Esophagus muscularis mucosa (tissue), 4 donors: Measurements from ENCODE around the gene GARIN5B. TPM values are rescaled to one million over a fixed set of nuclear protein-coding genes. Genes with fewer than 3 reads are reported as not detected.

ENCODE experiments used
- DNase-seq: peaks from one replicate; pipeline ENCODE4 v3.0.0-alpha.2; 2017; ENCODE audit errors: extremely low spot score
- H3K27ac ChIP-seq, 4 donors: fragments of 200-600 bp; sonication (generic); replicated peaks in 1 of 4; 1 replicate in 3 of 4; 2 replicates in 1 of 4; pipeline ENCODE4 v1.5.1; 2016 to 2019; ENCODE audit warnings: mild to moderate bottlenecking in 1 of 4
- H3K27me3 ChIP-seq, 4 donors: fragments of 200-600 bp; sonication (generic); one replicate each; pipeline versions ENCODE4 v1.5.1 to v1.6.0; 2016 to 2019
- H3K36me3 ChIP-seq, 4 donors: fragments of 200-600 bp; sonication (generic); one replicate each; pipeline ENCODE4 v1.5.1; 2016 to 2019
- H3K4me1 ChIP-seq, 4 donors: fragments of 200-600 bp; sonication (generic); one replicate each; pipeline ENCODE4 v1.5.1; 2016 to 2019
- H3K4me3 ChIP-seq, 4 donors: fragments of 200-600 bp; sonication (generic); 1 replicate in 2 of 4; 2 replicates in 2 of 4; pipeline ENCODE4 v1.5.1; 2016 to 2019; ENCODE audit warnings: mild to moderate bottlenecking in 4 of 4, moderate library complexity in 1 of 4
- H3K9me3 ChIP-seq, 4 donors: fragments of 200-600 bp; sonication (generic); 1 replicate in 3 of 4; 2 replicates in 1 of 4; pipeline ENCODE4 v1.5.1; 2016 to 2019
- EP300 ChIP-seq: sonication (generic); formaldehyde crosslinking; IDR thresholded peaks from one replicate; pipeline ENCODE4 v1.6.1; 2017; ENCODE audit warnings: antibody characterized with exemption
- POLR2A ChIP-seq: fragments of 450-650 bp; IDR thresholded peaks from one replicate; pipeline ENCODE4 v1.6.1; 2017; ENCODE audit warnings: antibody characterized with exemption, moderate library complexity, mild to moderate bottlenecking, low read depth
- POLR2AphosphoS5 ChIP-seq, 2 donors: sonication (generic); formaldehyde crosslinking; IDR thresholded peaks; one replicate each; pipeline ENCODE4 v1.6.1; 2017; ENCODE audit warnings: antibody characterized with exemption in 2 of 2
- WGBS: methylation state at CpG from one replicate; pipeline ENCODE4 v1.1.5; 2018; 5-methylcytosine and 5-hydroxymethylcytosine counted together
- intact Hi-C: fragments of 100-400 bp; cut with DNase I; formaldehyde crosslinking; loops from one replicate; pipeline ENCODE4 v1.15.1; 2023
- total RNA-seq, 4 donors: library from RNA; depleted of rRNA; stranded (reverse); fragments of >200 nt; gene quantifications; one replicate each; pipeline versions ENCODE4 v1.1.0 to v1.2.1, GENCODE V29; 2016
- TF ChIP-seq, protein P1 (sequence below), 3 experiments: fragments of 200-600 bp in 2 of 3; fragments of 450-650 bp in 1 of 3; sonication (generic) in 2 of 3; IDR thresholded peaks; one replicate each; pipeline ENCODE4 v1.5.1; 2017 to 2019; ENCODE audit warnings: antibody characterized with exemption in 3 of 3, mild to moderate bottlenecking in 2 of 3, moderate library complexity in 1 of 3

GARIN5B gene
- total RNA-seq, 4 donors from 2014 or later = not detected

DNA sequence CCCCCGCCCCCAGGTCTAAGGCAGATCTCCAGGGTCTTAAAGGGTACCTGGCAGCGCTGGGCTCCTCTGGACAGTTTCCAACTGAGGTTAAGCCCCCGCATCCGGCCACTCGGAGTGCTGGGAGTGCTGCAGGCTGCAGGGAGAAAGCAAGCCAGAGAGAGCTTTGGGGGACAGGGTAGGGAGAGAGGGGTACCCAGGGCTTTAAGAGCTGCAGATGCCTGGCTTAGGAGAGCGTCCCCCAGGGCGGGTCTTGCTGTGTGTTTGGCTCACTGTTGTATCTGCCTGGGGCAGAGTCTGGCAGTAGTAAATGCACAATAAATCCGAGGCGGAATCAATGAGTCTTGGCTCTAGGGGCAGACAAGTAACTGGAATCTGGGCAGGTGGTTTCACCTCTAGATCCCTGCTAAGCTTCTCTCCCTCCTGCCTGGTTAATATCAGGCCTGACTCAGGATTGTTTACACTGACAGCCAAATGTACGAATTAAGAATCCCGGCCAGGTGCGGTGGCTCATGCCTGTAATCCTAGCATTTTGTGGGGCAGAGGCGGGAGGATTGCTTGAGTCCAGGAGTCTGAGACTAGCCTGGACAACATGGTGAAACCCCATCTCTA, 7.7 kb downstream of the GARIN5B start:
- Histone ChIP-seq H3K36me3 (no peaks in the 10 kb centered on the region), H3K27ac (no peak overlapping the region), H3K4me3 (no peak overlapping the region), H3K4me1 (peaks cover 18 to 23% (median 20%) of the 10 kb centered on the region in 4 donors), H3K9me3 (no peaks in the 10 kb centered on the region), H3K27me3 (peaks cover 11 to 80% (median 44%) of the 10 kb centered on the region in 4 donors)
- intact Hi-C loops = no loop called here
- DNase-seq = no peak
- TF ChIP-seq POLR2AphosphoS5 (IDR thresholded peaks at IDR 0.05) = no peak
- no peak for TF ChIP-seq EP300
- TF ChIP-seq POLR2A = no peak
- TF ChIP-seq, protein P1, sequence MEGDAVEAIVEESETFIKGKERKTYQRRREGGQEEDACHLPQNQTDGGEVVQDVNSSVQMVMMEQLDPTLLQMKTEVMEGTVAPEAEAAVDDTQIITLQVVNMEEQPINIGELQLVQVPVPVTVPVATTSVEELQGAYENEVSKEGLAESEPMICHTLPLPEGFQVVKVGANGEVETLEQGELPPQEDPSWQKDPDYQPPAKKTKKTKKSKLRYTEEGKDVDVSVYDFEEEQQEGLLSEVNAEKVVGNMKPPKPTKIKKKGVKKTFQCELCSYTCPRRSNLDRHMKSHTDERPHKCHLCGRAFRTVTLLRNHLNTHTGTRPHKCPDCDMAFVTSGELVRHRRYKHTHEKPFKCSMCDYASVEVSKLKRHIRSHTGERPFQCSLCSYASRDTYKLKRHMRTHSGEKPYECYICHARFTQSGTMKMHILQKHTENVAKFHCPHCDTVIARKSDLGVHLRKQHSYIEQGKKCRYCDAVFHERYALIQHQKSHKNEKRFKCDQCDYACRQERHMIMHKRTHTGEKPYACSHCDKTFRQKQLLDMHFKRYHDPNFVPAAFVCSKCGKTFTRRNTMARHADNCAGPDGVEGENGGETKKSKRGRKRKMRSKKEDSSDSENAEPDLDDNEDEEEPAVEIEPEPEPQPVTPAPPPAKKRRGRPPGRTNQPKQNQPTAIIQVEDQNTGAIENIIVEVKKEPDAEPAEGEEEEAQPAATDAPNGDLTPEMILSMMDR (IDR thresholded peaks at IDR 0.05) = no peak
- WGBS = 32% methylated on average over 12 of the region's 13 CpGs

DNA sequence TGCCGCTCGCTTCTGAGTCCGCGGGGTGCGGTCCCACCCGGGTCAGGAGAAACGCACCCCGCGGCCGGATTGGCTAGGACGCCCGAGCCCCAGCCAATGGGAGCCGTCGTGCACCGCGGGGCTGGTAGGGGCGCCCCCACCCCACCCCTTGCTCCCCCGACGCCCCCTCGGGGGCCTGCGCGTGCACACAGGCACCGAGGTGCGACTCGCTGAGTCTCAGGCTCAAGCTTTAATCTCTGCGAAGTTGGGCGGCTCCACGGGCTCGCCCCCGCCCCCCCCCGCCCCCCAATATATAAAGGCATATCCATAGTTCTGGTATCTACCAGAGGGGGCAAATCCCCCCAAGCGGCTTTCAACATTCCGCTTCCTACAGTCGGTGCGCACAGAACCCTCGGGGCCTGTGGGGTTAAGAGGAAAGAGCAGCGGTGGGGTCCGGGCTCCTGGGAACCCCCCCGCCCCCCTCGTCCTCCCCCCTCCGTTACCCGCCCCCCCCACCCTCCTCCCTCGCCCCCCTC, 8.3 kb downstream of the GARIN5B start, which contains the start of gene COX6B2:
Gene COX6B2, minus strand, starts transcription at position 22 of the 515 bp plus-strand sequence. CDS start 198 bp downstream, outside the sequence.
- no peak for DNase-seq
- no peak for TF ChIP-seq EP300
- TF ChIP-seq POLR2AphosphoS5 (IDR thresholded peaks at IDR 0.05) = no peak
- TF ChIP-seq, protein P1 (IDR thresholded peaks at IDR 0.05) = no peak
- no peaks in the 10 kb centered on the region for H3K9me3 ChIP-seq
- H3K27ac ChIP-seq = no peak within 1 kb of the TSS
- WGBS = 0% methylated on average over 4 of the region's 43 CpGs
- H3K4me3 ChIP-seq = peak within 1 kb of the TSS; percentile 41 to 63 (median 46)
- H3K36me3 ChIP-seq = no peaks in the 10 kb centered on the region
- peaks cover 11 to 85% (median 46%) of the 10 kb centered on the region in 4 donors for H3K27me3 ChIP-seq
- peaks cover 18 to 23% (median 20%) of the 10 kb centered on the region in 4 donors for H3K4me1 ChIP-seq
- intact Hi-C loops = no loop called here

DNA sequence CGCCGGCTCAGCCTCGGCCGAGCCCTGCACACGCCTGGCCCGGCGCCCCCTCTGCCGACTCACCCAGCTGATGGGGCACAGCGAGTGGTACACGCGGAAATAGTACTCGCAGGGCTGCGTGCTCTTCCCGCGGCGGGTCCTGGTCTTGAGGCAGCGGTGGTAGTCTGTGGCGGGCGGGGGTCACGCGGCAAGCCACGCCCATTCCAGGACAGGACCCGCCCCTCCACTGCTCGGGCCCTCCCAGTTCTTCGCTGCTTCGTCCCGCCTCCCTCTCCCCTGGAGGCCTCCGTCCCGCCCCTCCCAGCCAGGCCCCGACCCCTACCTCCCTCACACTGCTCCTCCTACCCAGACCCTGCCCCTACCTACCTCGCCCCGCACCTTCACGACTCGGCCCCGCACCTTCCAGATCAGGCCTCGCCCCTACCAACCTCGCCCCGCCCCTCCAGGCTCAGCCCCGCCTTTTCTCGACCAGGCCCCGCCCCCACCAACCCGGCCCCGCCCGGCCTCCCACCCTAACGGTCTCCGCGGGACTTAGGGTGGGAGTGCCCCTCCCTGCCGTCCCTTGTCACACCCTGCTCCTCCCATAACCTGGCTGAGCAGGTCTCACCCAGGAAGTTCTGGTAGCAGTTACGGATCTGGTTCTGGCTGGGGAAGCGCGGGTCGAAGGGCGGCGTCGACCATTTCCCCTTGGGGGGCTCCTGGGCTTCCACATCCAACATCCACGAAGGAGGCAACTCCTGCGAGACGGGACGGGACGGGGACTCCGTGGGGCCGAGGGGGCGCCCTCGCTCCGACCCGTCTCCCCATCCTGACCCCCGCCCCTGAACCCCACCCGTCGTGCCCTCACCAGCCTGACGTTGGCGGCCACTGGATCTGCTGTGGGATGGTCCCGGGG, 9.0 kb downstream of the GARIN5B start:
- 9% methylated on average over 16 of the region's 72 CpGs for WGBS

DNA sequence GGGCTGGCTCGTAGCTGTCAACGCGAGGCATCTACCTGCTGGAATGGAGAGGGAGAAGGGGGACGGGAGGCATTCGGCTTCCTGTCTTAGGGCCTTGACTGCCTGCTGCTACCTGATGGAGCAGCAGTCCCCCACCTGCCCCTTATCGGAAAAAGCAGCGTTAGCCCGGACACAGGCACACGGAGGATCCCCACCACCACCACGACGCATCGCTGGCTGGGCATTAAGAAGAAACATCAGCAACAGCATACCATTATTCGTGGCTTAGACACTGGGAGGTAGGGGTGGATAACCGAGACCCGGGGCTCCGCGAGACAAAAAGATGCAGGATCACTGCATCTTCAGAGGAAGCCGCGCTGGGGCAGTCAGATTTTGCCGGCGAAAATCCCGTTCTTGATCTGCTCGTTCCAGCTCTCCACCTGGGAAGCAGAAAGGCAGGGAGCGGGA, 9.7 kb downstream of the GARIN5B start:
- 5% methylated on average over 20 of the region's 24 CpGs for WGBS
- Histone ChIP-seq H3K27ac (no peak overlapping the region), H3K27me3 (peaks cover 11 to 88% (median 46%) of the 10 kb centered on the region in 4 donors), H3K9me3 (no peaks in the 10 kb centered on the region), H3K36me3 (peaks cover 0 to 3% (median 0%) of the 10 kb centered on the region in 4 donors), H3K4me1 (peaks cover 18 to 23% (median 20%) of the 10 kb centered on the region in 4 donors), H3K4me3 (peak overlapping the region; percentile 41 to 63 (median 46))
- DNase-seq = no peak
- TF ChIP-seq EP300 (no peak), POLR2A (no peak), POLR2AphosphoS5 (IDR thresholded peaks at IDR 0.05) (no peak)
- TF ChIP-seq, protein P1 (IDR thresholded peaks at IDR 0.05) = no peak
- intact Hi-C loops = no loop called here

More for the DNA sequence above, 9.0 kb downstream of the GARIN5B start:
- H3K27ac ChIP-seq = no peak overlapping the region
- TF ChIP-seq POLR2A = no peak
- TF ChIP-seq, protein P1 (IDR thresholded peaks at IDR 0.05) = no peak
- no peak for TF ChIP-seq POLR2AphosphoS5 (IDR thresholded peaks at IDR 0.05)
- TF ChIP-seq EP300 = no peak
- peak overlapping the region; percentile 41 to 63 (median 46) for H3K4me3 ChIP-seq
- no peaks in the 10 kb centered on the region for H3K36me3 ChIP-seq
- H3K4me1 ChIP-seq = peaks cover 18 to 23% (median 20%) of the 10 kb centered on the region in 4 donors
- peaks cover 11 to 91% (median 46%) of the 10 kb centered on the region in 4 donors for H3K27me3 ChIP-seq
- H3K9me3 ChIP-seq = no peaks in the 10 kb centered on the region
- DNase-seq = no peak
- intact Hi-C loops = no loop called here
